K562 (cell line): ENCODE measurements around the gene HCN4. TPM values are rescaled to one million over a fixed set of nuclear protein-coding genes. Genes with fewer than 3 reads are reported as not detected.

Experiments used
- ATAC-seq: fragments of 200-7000 bp; cut with Tn5 transposase; 3 replicates; pipeline ENCODE4 v1.9.1; 2020; ENCODE audit warnings: moderate library complexity
- BruUV-seq: library from RNA; stranded (reverse); fragments of 400-500 nt; replicated peaks from 2 replicates; lab custom pipeline; 2021; lab: Mats Ljungman, UMichigan
- CTCF ChIA-PET: fragments of 300-600 bp; formaldehyde crosslinking; extraction: SDS; loops from one replicate; lab custom pipeline; 2021; ENCODE audit warnings: low intra/inter-chr PET ratio; lab: Yijun Ruan, JAX
- POLR2A ChIA-PET: fragments of 300-600, 350-650 bp; sonication (Branson Sonifier 250); formaldehyde crosslinking; extraction: SDS; loops from one replicate; lab custom pipeline; 2021; ENCODE audit warnings: antibody characterized with exemption, inconsistent platforms; lab: Yijun Ruan, JAX
- DNase-seq, 4 experiments: peaks; one replicate each; pipeline versions ENCODE4 v3.0.0 to v3.0.0-alpha.2; 2011 to 2018; ENCODE audit warnings: low spot score in 3 of 4, mixed read lengths in 3 of 4; ENCODE audit errors: extremely low read depth in 1 of 4
- FAIRE-seq: peaks from 2 replicates; lab custom pipeline; 2011; peaks lifted over from hg19 to GRCh38; lab: Jason Lieb, UNC
- H2AFZ ChIP-seq: 2 replicates; pipeline ENCODE4 v1.6.0; 2011; ENCODE audit warnings: low read depth, low read length, control low read depth, inconsistent platforms
- H3K27ac ChIP-seq: fragments of 200-600 bp; 3 replicates; pipeline ENCODE4 v1.8.0; 2011; ENCODE audit warnings: low read depth, mild to moderate bottlenecking, control low read depth, inconsistent platforms, low read length, moderate library complexity, mixed read lengths; ENCODE audit errors: extremely low read depth
- H3K27me3 ChIP-seq, 2 experiments: fragments of 300-600 bp in 1 of 2; 2 replicates in 1 of 2; 3 replicates in 1 of 2; pipeline versions ENCODE4 v1.6.0 to v1.8.0; 2011; ENCODE audit warnings: inconsistent platforms in 2 of 2, low read length in 2 of 2, mild to moderate bottlenecking in 1 of 2, mixed read lengths in 1 of 2, moderate library complexity in 1 of 2; ENCODE audit not compliant: control insufficient read depth in 2 of 2, insufficient read depth in 2 of 2
- H3K36me3 ChIP-seq: fragments of 300-600 bp; 3 replicates; pipeline ENCODE4 v1.8.0; 2011; ENCODE audit warnings: mild to moderate bottlenecking, low read length, inconsistent platforms; ENCODE audit not compliant: control insufficient read depth, insufficient read depth
- H3K4me1 ChIP-seq, 2 experiments: fragments of 200-600 bp in 1 of 2; replicated peaks in 1 of 2; 2 replicates in 1 of 2; 3 replicates in 1 of 2; pipeline versions ENCODE4 v1.5.1 to v1.8.0; 2011; ENCODE audit warnings: inconsistent platforms in 2 of 2, low read length in 2 of 2, mild to moderate bottlenecking in 1 of 2, mixed read lengths in 1 of 2, moderate library complexity in 1 of 2; ENCODE audit not compliant: control insufficient read depth in 2 of 2, insufficient read depth in 2 of 2
- H3K4me2 ChIP-seq: 2 replicates; pipeline ENCODE4 v1.6.1; 2011; ENCODE audit warnings: low read length, control low read depth, inconsistent platforms, mixed read lengths; ENCODE audit not compliant: insufficient read depth
- H3K4me3 ChIP-seq: fragments of 200-600 bp; sonication (generic), shearing (Covaris generic); 2 replicates; pipeline ENCODE4 v1.5.1; 2016; ENCODE audit warnings: control low read depth, inconsistent platforms
- H3K79me2 ChIP-seq: fragments of 200-600 bp; 3 replicates; pipeline ENCODE4 v1.8.0; 2011; ENCODE audit warnings: low read length, inconsistent platforms; ENCODE audit not compliant: control insufficient read depth, insufficient read depth
- H3K9ac ChIP-seq, 2 experiments: 2 replicates each; pipeline versions ENCODE4 v1.6.0 to v1.6.1; 2011; ENCODE audit warnings: low read depth in 2 of 2, low read length in 2 of 2, control low read depth in 1 of 2, inconsistent platforms in 1 of 2, mild to moderate bottlenecking in 1 of 2, mixed read lengths in 1 of 2; ENCODE audit not compliant: insufficient read depth in 1 of 2
- H3K9me1 ChIP-seq: one replicate; pipeline ENCODE4 v1.6.0; 2011; ENCODE audit warnings: inconsistent platforms, mild to moderate bottlenecking, low read length, moderate library complexity; ENCODE audit not compliant: control insufficient read depth, insufficient read depth
- H3K9me3 ChIP-seq: replicated peaks from 2 replicates; pipeline ENCODE4 v1.5.1; 2011; ENCODE audit warnings: low read depth, low read length, inconsistent platforms; ENCODE audit not compliant: control insufficient read depth, insufficient read depth
- H4K20me1 ChIP-seq: replicated peaks from 2 replicates; pipeline ENCODE4 v1.6.1; 2011; ENCODE audit warnings: low read length, inconsistent platforms, mixed read lengths; ENCODE audit not compliant: control insufficient read depth, insufficient read depth
- HNRNPH1 ChIP-seq: fragments of 200-400 bp; formaldehyde crosslinking; optimal IDR thresholded peaks from 2 replicates; pipeline ENCODE3; 2017; ENCODE audit warnings: low read depth, mild to moderate bottlenecking, low read length, moderate library complexity
- NFE2L1 ChIP-seq: fragments of 450-650 bp; IDR thresholded peaks from 2 replicates; pipeline ENCODE4 v1.6.1; 2016; ENCODE audit warnings: missing genetic modification characterization, low read depth, mild to moderate bottlenecking, missing compliant biosample characterization, moderate library complexity, borderline replicate concordance
- NR4A1 ChIP-seq, 2 experiments: fragments of 250-450 bp in 1 of 2; fragments of 450-650 bp in 1 of 2; sonication (Bioruptor Pico) in 1 of 2; IDR thresholded peaks; 2 replicates each; pipeline versions ENCODE4 v1.4.0 to v1.6.1; 2016 to 2020; ENCODE audit warnings: mild to moderate bottlenecking in 2 of 2, missing compliant biosample characterization in 1 of 2, missing genetic modification characterization in 1 of 2, moderate library complexity in 1 of 2
- POLR2H ChIP-seq: IDR thresholded peaks from 2 replicates; pipeline ENCODE4 v1.6.1; 2016; ENCODE audit warnings: missing genetic modification characterization, low read depth, mild to moderate bottlenecking, control low read depth, missing compliant biosample characterization, moderate library complexity
- SFPQ ChIP-seq: fragments of 200-400 bp; formaldehyde crosslinking; IDR thresholded peaks from 2 replicates; pipeline ENCODE4 v1.6.1; 2017; ENCODE audit warnings: mild to moderate bottlenecking, low read depth, low read length, moderate library complexity
- SMARCE1 ChIP-seq: fragments of 450-650 bp; IDR thresholded peaks from 2 replicates; pipeline ENCODE4 v1.7.1; 2016; ENCODE audit warnings: mild to moderate bottlenecking
- ZFX ChIP-seq: sonication (generic); formaldehyde crosslinking; IDR thresholded peaks from 2 replicates; pipeline ENCODE4 v1.8.0; 2022; ENCODE audit warnings: mild to moderate bottlenecking, missing genetic modification reagents, moderate library complexity
- ZNF133 ChIP-seq: fragments of 250-450 bp; sonication (Bioruptor Pico); IDR thresholded peaks from 2 replicates; pipeline ENCODE4 v1.4.0; 2020; ENCODE audit warnings: mild to moderate bottlenecking
- ZNF518B ChIP-seq: fragments of 250-450 bp; sonication (Bioruptor Pico); IDR thresholded peaks from 2 replicates; pipeline ENCODE4 v1.5.0; 2021; ENCODE audit warnings: mild to moderate bottlenecking, moderate library complexity
- ZNF699 ChIP-seq: fragments of 250-450 bp; sonication (Bioruptor Pico); IDR thresholded peaks from 2 replicates; pipeline ENCODE4 v1.8.0; 2021; ENCODE audit warnings: mild to moderate bottlenecking, moderate library complexity; ENCODE audit not compliant: insufficient replicate concordance
- WGBS: fragments of 100-300 bp; shearing (Covaris generic); methylation state at CpG from one replicate; pipeline ENCODE4 v1.1.6; 2016; ENCODE audit warnings: low coverage, mixed read lengths; ENCODE audit not compliant: insufficient coverage; ENCODE audit errors: missing lambda C conversion rate; 5-methylcytosine and 5-hydroxymethylcytosine counted together
- in situ Hi-C: fragments of 300-500 bp; cut with MboI; formaldehyde crosslinking; loops from 4 replicates; pipeline ENCODE4 v1.15.0; 2018; ENCODE audit warnings: inconsistent platforms, mixed read lengths
- intact Hi-C: fragments of 100-400 bp; cut with micrococcal nuclease; formaldehyde crosslinking; loops from 2 replicates; pipeline ENCODE4 v1.14.2; 2022
- polyA plus RNA-seq, 8 experiments: library from polyadenylated mRNA; depleted of rRNA in 4 of 8; stranded (reverse) in 5 of 8; unstranded in 3 of 8; fragments of >200 nt; fragmentation: Nextera tagmentation in 2 of 8; fragmentation: Illumina TruSeq in 1 of 8; extraction: Ambion mirVana in 2 of 8; extraction: Trizol in 1 of 8; gene quantifications; 2 replicates each; pipeline versions ENCODE4 v1.2.1 to v1.2.3, GENCODE V29; 2011 to 2014; ENCODE audit warnings: inconsistent platforms in 1 of 8, missing spikeins in 1 of 8
- total RNA-seq, 7 experiments: library from RNA; depleted of rRNA in 6 of 7; stranded (reverse); fragments of >200 nt in 6 of 7; fragmentation: Illumina TruSeq in 2 of 7; extraction: Trizol in 2 of 7; gene quantifications; 2 replicates each; pipeline versions ENCODE4 v1.2.1 to v1.2.3, GENCODE V29; 2011 to 2021; ENCODE audit warnings: low replicate concordance in 1 of 7

The HCN4 gene
- total and polyA plus RNA-seq, 9 of the 15 experiments (the other 6 are each of a cell fraction or from before 2014, with no cell fraction given) = not detected

- H3K4me1 ChIP-seq = no peaks in the 10 kb centered on the region
- no peaks in the 10 kb centered on the region for H3K9me3 ChIP-seq
- H3K4me3 ChIP-seq = no peak overlapping the region
- no peak for FAIRE-seq
- ATAC-seq = no peak
- H4K20me1 ChIP-seq = no peaks in the 10 kb centered on the region
- no peak overlapping the region for H3K27ac ChIP-seq
- no peak overlapping the region for H2AFZ ChIP-seq
- TF ChIP-seq SFPQ = no peak
- TF ChIP-seq HNRNPH1 = no peak
- TF ChIP-seq, all 486 proteins: peak for 0
- POLR2A ChIA-PET = no interaction called here
- Histone ChIP-seq H3K9me1 (no peaks in the 10 kb centered on the region), H3K4me2 (no peak overlapping the region), H3K27me3 (peaks cover 8 to 56% of the 10 kb centered on the region in 2 experiments; a peak in 4 of 5 replicates), H3K36me3 (no peaks in the 10 kb centered on the region), H3K9ac (no peak overlapping the region), H3K79me2 (no peaks in the 10 kb centered on the region)
- CTCF ChIA-PET = no interaction called here
- DNase-seq = no peak
- in situ Hi-C loops (no loop called here), intact Hi-C loops (no loop called here)
- 4% methylated on average over 2 of the region's 2 CpGs for WGBS
- no TSS peak for BruUV-seq
Observed at GRCh38 chr15:73395671-73396070, 26.9 kb upstream of the HCN4 start.

DNA sequence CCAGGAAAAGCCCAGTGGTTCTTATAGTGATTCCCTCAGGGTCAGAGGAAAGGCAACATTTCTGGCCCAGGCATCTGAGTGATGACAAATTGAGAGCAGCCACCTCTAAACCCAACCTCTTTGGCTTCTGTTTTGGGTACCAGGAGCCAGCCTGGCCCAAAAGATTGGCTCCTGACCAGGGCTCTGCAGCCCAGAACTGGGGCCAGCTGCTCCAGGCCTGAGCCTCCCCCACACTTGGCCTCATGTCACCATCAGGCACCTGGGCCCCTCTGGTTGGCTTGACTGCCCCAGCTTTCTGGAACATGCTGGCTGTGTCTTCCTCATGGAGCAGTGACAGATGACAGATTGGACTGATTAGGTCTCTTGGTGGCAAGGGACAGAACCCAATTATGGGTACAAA lies 26.0 kb upstream of the HCN4 start:
- intact Hi-C loops (no loop called here), in situ Hi-C loops (no loop called here)
- H3K9me3 ChIP-seq = no peaks in the 10 kb centered on the region
- no TSS peak for BruUV-seq
- no peak overlapping the region for H2AFZ ChIP-seq
- no peak for ATAC-seq
- no peak overlapping the region for H3K4me2 ChIP-seq
- H3K9ac ChIP-seq = no peak overlapping the region
- no peaks in the 10 kb centered on the region for H4K20me1 ChIP-seq
- no peak for FAIRE-seq
- no peak overlapping the region for H3K27ac ChIP-seq
- no peak overlapping the region for H3K4me3 ChIP-seq
- H3K36me3 ChIP-seq = no peaks in the 10 kb centered on the region
- H3K27me3 ChIP-seq = peaks cover 8 to 56% of the 10 kb centered on the region in 2 experiments; a peak in 4 of 5 replicates
- no peaks in the 10 kb centered on the region for H3K79me2 ChIP-seq
- H3K4me1 ChIP-seq = no peaks in the 10 kb centered on the region
- H3K9me1 ChIP-seq = no peaks in the 10 kb centered on the region
- ChIA-PET POLR2A (no interaction called here), CTCF (no interaction called here)
- no peak for DNase-seq
- no peak for TF ChIP-seq NR4A1 (CRISPR knock-in tag; IDR thresholded peaks at IDR 0.05)
- TF ChIP-seq NR4A1 (tag; IDR thresholded peaks at IDR 0.05) = no peak
- no peak for TF ChIP-seq POLR2H (tag)
- no peak for TF ChIP-seq ZNF133 (CRISPR knock-in tag)
- no peak for TF ChIP-seq ZFX
- no peak for TF ChIP-seq ZNF699 (CRISPR knock-in tag)
- no peak for TF ChIP-seq ZNF518B (CRISPR knock-in tag)
- TF ChIP-seq SMARCE1 = no peak
- TF ChIP-seq NFE2L1 (tag) = no peak
